WTC11 (cell line): ENCODE measurements around the gene KLHDC1.

Experiments
- ATF6 ChIP-seq: sonication (generic); formaldehyde crosslinking; IDR thresholded peaks from 2 replicates; pipeline ENCODE4 v1.8.1; 2023; ENCODE audit warnings: mild to moderate bottlenecking, missing genetic modification reagents
- CTCF ChIP-seq: fragments of 200-600 bp; IDR thresholded peaks from 2 replicates; pipeline ENCODE4 v1.8.0; 2022; ENCODE audit warnings: antibody characterized with exemption
- GTF2I ChIP-seq: fragments of 250-450 bp; sonication (Bioruptor Pico); conservative IDR thresholded peaks from 2 replicates; pipeline ENCODE4 v1.4.0; 2021; ENCODE audit warnings: mild to moderate bottlenecking
- MAX ChIP-seq: sonication (generic); formaldehyde crosslinking; IDR thresholded peaks from 2 replicates; pipeline ENCODE4 v1.8.0; 2022; ENCODE audit warnings: mild to moderate bottlenecking, missing genetic modification reagents
- RELA ChIP-seq: sonication (generic); formaldehyde crosslinking; IDR thresholded peaks from 2 replicates; pipeline ENCODE4 v1.8.1; 2022; ENCODE audit warnings: missing genetic modification reagents, mild to moderate bottlenecking, borderline replicate concordance
- TCF7 ChIP-seq: sonication (generic); formaldehyde crosslinking; IDR thresholded peaks from 2 replicates; pipeline ENCODE4 v1.8.0; 2022; ENCODE audit warnings: mild to moderate bottlenecking, low read depth, missing genetic modification reagents, moderate library complexity
- ZBTB43 ChIP-seq: sonication (generic); formaldehyde crosslinking; IDR thresholded peaks from 2 replicates; pipeline ENCODE4 v1.8.1; 2023; ENCODE audit warnings: mild to moderate bottlenecking, missing genetic modification reagents

GRCh38 chr14:49692193-49692757 is 645 bp upstream of the KLHDC1 start:
- TF ChIP-seq CTCF (no peak), TCF7 (CRISPR knock-in tag) (no peak), ZBTB43 (CRISPR knock-in tag) (no peak), MAX (CRISPR knock-in tag) (no peak), RELA (CRISPR knock-in tag) (no peak), GTF2I (no peak), ATF6 (no peak)
